MM.1S (cell line): Measurements from ENCODE around the gene FCGR1A.
"Not testable (repeated sequence)": the region's sequence is repeated elsewhere in the genome, so short reads cannot be mapped to it uniquely, and the experiment has no call there.

ENCODE experiments used
- CTCF ChIP-seq: fragments of 300-600 bp; sonication (generic); IDR thresholded peaks from 2 replicates; pipeline ENCODE4 v1.5.1; 2016; ENCODE audit warnings: antibody characterized with exemption, low read length, mixed read lengths
- EZH2 ChIP-seq: fragments of 300-600 bp; sonication (generic); optimal IDR thresholded peaks from 2 replicates; pipeline ENCODE3; 2017; ENCODE audit warnings: low read depth, mild to moderate bottlenecking, antibody characterized with exemption, low read length, mixed read lengths
- EZH2phosphoT487 ChIP-seq: fragments of 300-600 bp; sonication (generic); IDR thresholded peaks from 2 replicates; pipeline ENCODE4 v1.6.1; 2018; ENCODE audit warnings: antibody characterized with exemption, low read length

GRCh38 chr1:149811514-149811889 lies 29.0 kb downstream of the FCGR1A start:
- TF ChIP-seq EZH2, CTCF, EZH2phosphoT487: not testable (repeated sequence)
